Measurements from ENCODE around the gene CD70. TPM values are rescaled to one million over a fixed set of nuclear protein-coding genes. Genes with fewer than 3 reads are reported as not detected.
"Not testable (repeated sequence)": the region's sequence is repeated elsewhere in the genome, so short reads cannot be mapped to it uniquely, and the experiment has no call there.

Gene CD70
- polyA plus RNA-seq, 2 donors: 0.20 to 0.26 TPM

- peaks cover 0 to 9% of the 10 kb centered on the region in 2 donors for H3K4me1 ChIP-seq (ENCODE audit: control insufficient read depth in 2 of 2, insufficient read depth in 2 of 2, low read length in 1 of 2)
- no peaks in the 10 kb centered on the region for H3K36me3 ChIP-seq (ENCODE audit: control insufficient read depth in 2 of 2, insufficient read depth in 2 of 2, low read length in 1 of 2)
- peaks cover 0 to 4% of the 10 kb centered on the region in 2 donors for H3K9me3 ChIP-seq (ENCODE audit: control insufficient read depth in 2 of 2, insufficient read depth in 1 of 2, low read depth in 1 of 2, low read length in 1 of 2)
- H3K27me3 ChIP-seq (ENCODE audit: control insufficient read depth in 1 of 2, insufficient read depth in 2 of 2, low read length in 2 of 2): peaks cover 0 to 17% of the 10 kb centered on the region in 2 donors
- WGBS, 2 donors: 15% methylated on average over 9 of the region's 9 CpGs
- H3K27ac ChIP-seq (ENCODE audit: low read depth in 2 of 2, low read length in 1 of 2): no peak overlapping the region
- no peak overlapping the region for H3K4me3 ChIP-seq (ENCODE audit: low read depth in 1 of 2, low read length in 2 of 2)
These were observed 2.9 kb downstream of the CD70 start for GRCh38 chr19:6587998-6588507.

- Histone ChIP-seq H3K4me3 (ENCODE audit: low read depth in 1 of 2, low read length in 2 of 2) (no peak overlapping the region), H3K27me3 (ENCODE audit: control insufficient read depth in 1 of 2, insufficient read depth in 2 of 2, low read length in 2 of 2) (peaks cover 0 to 17% of the 10 kb centered on the region in 2 donors), H3K4me1 (ENCODE audit: control insufficient read depth in 2 of 2, insufficient read depth in 2 of 2, low read length in 1 of 2) (peaks cover 0 to 9% of the 10 kb centered on the region in 2 donors), H3K36me3 (ENCODE audit: control insufficient read depth in 2 of 2, insufficient read depth in 2 of 2, low read length in 1 of 2) (no peaks in the 10 kb centered on the region), H3K9me3 (ENCODE audit: control insufficient read depth in 2 of 2, insufficient read depth in 1 of 2, low read depth in 1 of 2, low read length in 1 of 2) (peaks cover 0 to 4% of the 10 kb centered on the region in 2 donors), H3K27ac (ENCODE audit: low read depth in 2 of 2, low read length in 1 of 2) (no peak overlapping the region)
- 5 to 6% methylated on average over 27 of the region's 27 CpGs for WGBS, 2 donors
These were observed 3.7 kb downstream of the CD70 start for GRCh38 chr19:6587093-6587820.

- Histone ChIP-seq H3K4me1 (ENCODE audit: control insufficient read depth in 2 of 2, insufficient read depth in 2 of 2, low read length in 1 of 2) (peaks cover 0 to 9% of the 10 kb centered on the region in 2 donors), H3K27me3 (ENCODE audit: control insufficient read depth in 1 of 2, insufficient read depth in 2 of 2, low read length in 2 of 2) (peaks cover 0 to 17% of the 10 kb centered on the region in 2 donors), H3K36me3 (ENCODE audit: control insufficient read depth in 2 of 2, insufficient read depth in 2 of 2, low read length in 1 of 2) (no peaks in the 10 kb centered on the region), H3K9me3 (ENCODE audit: control insufficient read depth in 2 of 2, insufficient read depth in 1 of 2, low read depth in 1 of 2, low read length in 1 of 2) (peaks cover 0 to 4% of the 10 kb centered on the region in 2 donors), H3K27ac (ENCODE audit: low read depth in 2 of 2, low read length in 1 of 2) (no peak overlapping the region), H3K4me3 (ENCODE audit: low read depth in 1 of 2, low read length in 2 of 2) (no peak overlapping the region)
- WGBS, 2 donors: 9 to 13% methylated on average over 4 of the region's 4 CpGs
These were observed 4.2 kb downstream of the CD70 start for GRCh38 chr19:6586726-6587092.

- H3K9me3 ChIP-seq (ENCODE audit: control insufficient read depth in 2 of 2, insufficient read depth in 1 of 2, low read depth in 1 of 2, low read length in 1 of 2): peaks cover 0 to 4% of the 10 kb centered on the region in 2 donors
- WGBS, 2 donors: 58 to 69% methylated on average over 14 of the region's 14 CpGs
- no peak overlapping the region for H3K27ac ChIP-seq (ENCODE audit: low read depth in 2 of 2, low read length in 1 of 2)
- H3K4me1 ChIP-seq (ENCODE audit: control insufficient read depth in 2 of 2, insufficient read depth in 2 of 2, low read length in 1 of 2): peaks cover 0 to 9% of the 10 kb centered on the region in 2 donors
- peaks cover 0 to 15% of the 10 kb centered on the region in 2 donors for H3K27me3 ChIP-seq (ENCODE audit: control insufficient read depth in 1 of 2, insufficient read depth in 2 of 2, low read length in 2 of 2)
- H3K4me3 ChIP-seq (ENCODE audit: low read depth in 1 of 2, low read length in 2 of 2): no peak overlapping the region
- H3K36me3 ChIP-seq (ENCODE audit: control insufficient read depth in 2 of 2, insufficient read depth in 2 of 2, low read length in 1 of 2): no peaks in the 10 kb centered on the region
These were observed 4.9 kb downstream of the CD70 start for GRCh38 chr19:6586056-6586455.

- not testable (repeated sequence) for H3K27me3 ChIP-seq (ENCODE audit: control insufficient read depth in 1 of 2, insufficient read depth in 2 of 2, low read length in 2 of 2); H3K27ac ChIP-seq (ENCODE audit: low read depth in 2 of 2, low read length in 1 of 2); H3K9me3 ChIP-seq (ENCODE audit: control insufficient read depth in 2 of 2, insufficient read depth in 1 of 2, low read depth in 1 of 2, low read length in 1 of 2); H3K4me1 ChIP-seq (ENCODE audit: control insufficient read depth in 2 of 2, insufficient read depth in 2 of 2, low read length in 1 of 2); H3K36me3 ChIP-seq (ENCODE audit: control insufficient read depth in 2 of 2, insufficient read depth in 2 of 2, low read length in 1 of 2); H3K4me3 ChIP-seq (ENCODE audit: low read depth in 1 of 2, low read length in 2 of 2)
- 82% methylated on average over 16 of the region's 16 CpGs for WGBS, 2 donors
These were observed 8.2 kb downstream of the CD70 start for GRCh38 chr19:6582515-6583484.

GRCh38 chr19:6580313-6580712, 10.6 kb downstream of the CD70 start:
- H3K4me3 ChIP-seq (ENCODE audit: low read depth in 1 of 2, low read length in 2 of 2): no peak overlapping the region
- WGBS, 2 donors: 66 to 67% methylated on average over 8 of the region's 8 CpGs

GRCh38 chr19:6579450-6580178, 11.3 kb downstream of the CD70 start:
- 81 to 85% methylated on average over 7 of the region's 7 CpGs for WGBS, 2 donors
- H3K4me3 ChIP-seq (ENCODE audit: low read depth in 1 of 2, low read length in 2 of 2): no peak overlapping the region

More at GRCh38 chr19:6580313-6580712, 10.6 kb downstream of the CD70 start:
- no peaks in the 10 kb centered on the region for H3K9me3 ChIP-seq (ENCODE audit: control insufficient read depth in 2 of 2, insufficient read depth in 1 of 2, low read depth in 1 of 2, low read length in 1 of 2)
- no peaks in the 10 kb centered on the region for H3K27me3 ChIP-seq (ENCODE audit: control insufficient read depth in 1 of 2, insufficient read depth in 2 of 2, low read length in 2 of 2)
- H3K36me3 ChIP-seq (ENCODE audit: control insufficient read depth in 2 of 2, insufficient read depth in 2 of 2, low read length in 1 of 2): no peaks in the 10 kb centered on the region
- H3K27ac ChIP-seq (ENCODE audit: low read depth in 2 of 2, low read length in 1 of 2): no peak overlapping the region
- H3K4me1 ChIP-seq (ENCODE audit: control insufficient read depth in 2 of 2, insufficient read depth in 2 of 2, low read length in 1 of 2): no peaks in the 10 kb centered on the region

GRCh38 chr19:6577476-6578125, 13.3 kb downstream of the CD70 start:
- H3K4me3 ChIP-seq (ENCODE audit: low read depth in 1 of 2, low read length in 2 of 2): no peak overlapping the region
- WGBS, 2 donors: 48 to 54% methylated on average over 5 of the region's 5 CpGs
- peak overlapping the region; percentile 65 to 87 for H3K27ac ChIP-seq (ENCODE audit: low read depth in 2 of 2, low read length in 1 of 2)

More at GRCh38 chr19:6579450-6580178, 11.3 kb downstream of the CD70 start:
- H3K27ac ChIP-seq (ENCODE audit: low read depth in 2 of 2, low read length in 1 of 2): no peak overlapping the region
- H3K4me1 ChIP-seq (ENCODE audit: control insufficient read depth in 2 of 2, insufficient read depth in 2 of 2, low read length in 1 of 2): no peaks in the 10 kb centered on the region
- no peaks in the 10 kb centered on the region for H3K36me3 ChIP-seq (ENCODE audit: control insufficient read depth in 2 of 2, insufficient read depth in 2 of 2, low read length in 1 of 2)
- H3K9me3 ChIP-seq (ENCODE audit: control insufficient read depth in 2 of 2, insufficient read depth in 1 of 2, low read depth in 1 of 2, low read length in 1 of 2): no peaks in the 10 kb centered on the region
- H3K27me3 ChIP-seq (ENCODE audit: control insufficient read depth in 1 of 2, insufficient read depth in 2 of 2, low read length in 2 of 2): no peaks in the 10 kb centered on the region

More at GRCh38 chr19:6577476-6578125, 13.3 kb downstream of the CD70 start:
- Histone ChIP-seq H3K36me3 (ENCODE audit: control insufficient read depth in 2 of 2, insufficient read depth in 2 of 2, low read length in 1 of 2) (no peaks in the 10 kb centered on the region), H3K27me3 (ENCODE audit: control insufficient read depth in 1 of 2, insufficient read depth in 2 of 2, low read length in 2 of 2) (no peaks in the 10 kb centered on the region), H3K4me1 (ENCODE audit: control insufficient read depth in 2 of 2, insufficient read depth in 2 of 2, low read length in 1 of 2) (no peaks in the 10 kb centered on the region), H3K9me3 (ENCODE audit: control insufficient read depth in 2 of 2, insufficient read depth in 1 of 2, low read depth in 1 of 2, low read length in 1 of 2) (no peaks in the 10 kb centered on the region)

Data from esophagus (tissue), 2 donors.